NCI-H524 treated with DMSO at 0.1 percent for 48 hours (cell line): ENCODE results near the gene SLC4A7.
"Not testable (repeated sequence)": the region's sequence is repeated elsewhere in the genome, so short reads cannot be mapped to it uniquely, and the experiment has no call there.

ENCODE experiments used
- DNase-seq: peaks from one replicate; lab custom pipeline; 2025; lab: John Stamatoyannopoulos, UW

The SLC4A7 gene

DNA sequence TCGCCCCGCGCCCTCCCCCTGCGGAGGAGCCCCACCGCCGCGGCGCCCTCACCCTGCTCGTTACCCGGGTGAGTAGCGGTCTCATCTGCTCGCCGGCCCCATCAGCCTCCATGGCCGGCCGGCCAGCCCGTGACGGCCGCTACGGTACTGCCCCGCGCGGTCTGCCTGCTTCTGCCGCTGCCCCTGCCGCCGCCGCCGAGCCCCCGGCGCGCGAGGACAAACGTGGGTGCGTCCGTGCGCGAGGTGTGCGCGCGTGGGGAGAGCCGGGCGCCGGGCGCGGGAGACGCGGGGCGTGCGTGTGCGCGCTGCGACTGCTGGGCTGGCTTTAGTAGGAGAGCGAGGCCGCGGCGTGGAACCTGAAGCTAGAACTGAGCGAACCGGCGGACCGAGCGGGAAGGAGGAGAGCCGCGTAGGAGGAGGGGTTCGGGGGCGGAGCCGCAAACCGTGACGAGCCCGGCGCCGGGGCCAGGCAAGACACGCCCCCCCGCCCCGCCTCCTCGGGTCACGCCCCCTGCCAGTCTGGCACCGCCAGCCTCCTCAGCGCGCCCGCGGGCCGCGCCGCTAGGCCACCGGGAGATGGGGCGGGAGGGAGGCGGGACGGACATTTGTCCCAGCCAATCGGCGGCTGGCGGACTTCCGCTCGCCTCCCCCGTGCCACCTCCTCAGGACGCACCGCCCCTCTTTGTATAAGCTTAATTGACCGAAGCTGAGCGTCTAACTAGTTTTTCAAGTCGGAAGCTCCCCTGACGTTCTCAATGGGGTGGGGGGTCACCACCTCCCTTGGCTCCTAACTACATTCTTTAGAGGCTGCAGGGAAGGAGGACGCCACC is at the start of gene SLC4A7:
Gene SLC4A7, minus strand, starts transcription at position 370 of the 830 bp plus-strand sequence. Its CDS starts 258 bp downstream, at position 112.
- peak; percentile 57 for DNase-seq

DNA sequence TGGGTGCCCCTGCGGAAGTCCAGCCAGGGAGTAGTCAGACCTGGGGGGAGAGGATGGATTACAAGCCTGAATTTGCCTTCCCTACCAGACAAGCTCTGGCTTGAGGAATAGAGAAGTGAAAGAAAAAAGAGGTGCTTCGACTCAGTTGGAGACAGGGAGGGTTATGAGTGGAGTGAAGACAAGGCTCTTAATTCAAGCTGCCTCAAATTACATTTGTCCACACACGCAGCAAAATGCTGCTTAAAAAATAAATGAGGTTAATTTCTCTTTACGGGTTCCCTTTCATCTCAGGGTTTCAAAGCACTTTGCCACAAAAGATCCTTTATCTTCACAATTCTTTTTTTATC is 49.0 kb upstream of the SLC4A7 start:
- no peak for DNase-seq

GRCh38 chr3:27532426-27533260 is 48.5 kb upstream of the SLC4A7 start:
- DNase-seq: no peak

- not testable (repeated sequence) for DNase-seq
Observed at GRCh38 chr3:27531193-27531751, 47.1 kb upstream of the SLC4A7 start.

DNA sequence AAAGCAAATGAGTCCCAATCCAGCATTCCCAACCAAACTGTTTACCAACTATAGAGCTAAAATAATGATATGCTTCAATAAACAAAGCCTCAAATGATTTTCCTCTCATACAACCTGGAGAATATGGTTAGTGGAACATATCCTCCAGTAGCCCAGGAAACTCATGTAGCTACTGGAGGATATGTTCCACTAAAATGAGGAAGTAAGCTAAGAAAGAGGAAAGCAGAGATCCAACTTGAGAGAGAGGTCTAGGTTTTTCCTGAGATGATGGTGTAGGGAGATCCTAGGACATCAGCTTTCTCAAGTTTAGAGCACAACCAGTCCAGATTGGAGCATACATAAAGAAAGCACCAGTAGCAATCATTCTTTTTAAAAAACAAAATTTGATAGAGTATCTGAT is 44.6 kb upstream of the SLC4A7 start:
- DNase-seq: no peak

- no peak for DNase-seq
Observed at GRCh38 chr3:27526614-27527315, 42.6 kb upstream of the SLC4A7 start.

DNA sequence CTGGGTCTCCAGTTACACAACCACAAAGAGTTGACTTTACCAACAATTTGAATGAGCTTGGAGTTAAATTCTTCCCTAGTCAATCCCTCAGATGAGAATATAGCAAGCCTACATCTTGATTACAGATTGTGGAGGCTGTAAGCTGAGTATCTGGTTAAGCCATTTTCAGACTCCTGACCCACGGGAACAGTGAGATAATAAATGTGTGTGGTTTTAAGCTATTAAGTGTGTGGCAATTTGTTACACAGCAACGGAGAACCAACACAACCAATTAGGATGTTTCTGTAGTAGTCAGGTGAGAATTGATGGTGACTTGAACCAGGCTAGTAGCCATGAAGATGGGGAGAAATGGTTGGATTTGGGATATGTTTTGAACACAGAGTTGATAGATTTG is 37.7 kb upstream of the SLC4A7 start:
- no peak for DNase-seq

GRCh38 chr3:27521179-27521871 is 37.1 kb upstream of the SLC4A7 start:
- no peak for DNase-seq

- DNase-seq: no peak
Observed at GRCh38 chr3:27511724-27512422, 27.7 kb upstream of the SLC4A7 start.

GRCh38 chr3:27509376-27509775 is 25.2 kb upstream of the SLC4A7 start:
- DNase-seq: no peak

DNA sequence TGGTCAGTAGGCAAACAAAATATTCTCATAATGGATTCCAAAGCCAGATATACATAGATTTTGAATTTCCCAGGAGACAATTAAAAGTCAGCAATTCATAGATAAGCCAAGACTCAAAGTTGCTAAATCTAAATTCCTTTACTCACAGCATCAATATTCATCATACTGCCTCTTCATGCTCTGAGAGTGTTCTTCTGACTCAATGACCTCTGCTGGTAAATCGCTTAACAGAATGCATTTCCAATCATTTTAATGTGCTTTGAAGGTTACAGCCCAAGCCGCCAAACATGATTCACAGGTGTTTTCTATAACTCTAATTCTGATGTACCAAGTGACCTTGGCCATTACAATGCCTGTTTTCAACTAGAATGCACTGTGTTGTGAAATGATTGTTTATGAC is 24.2 kb upstream of the SLC4A7 start:
- DNase-seq: no peak

DNA sequence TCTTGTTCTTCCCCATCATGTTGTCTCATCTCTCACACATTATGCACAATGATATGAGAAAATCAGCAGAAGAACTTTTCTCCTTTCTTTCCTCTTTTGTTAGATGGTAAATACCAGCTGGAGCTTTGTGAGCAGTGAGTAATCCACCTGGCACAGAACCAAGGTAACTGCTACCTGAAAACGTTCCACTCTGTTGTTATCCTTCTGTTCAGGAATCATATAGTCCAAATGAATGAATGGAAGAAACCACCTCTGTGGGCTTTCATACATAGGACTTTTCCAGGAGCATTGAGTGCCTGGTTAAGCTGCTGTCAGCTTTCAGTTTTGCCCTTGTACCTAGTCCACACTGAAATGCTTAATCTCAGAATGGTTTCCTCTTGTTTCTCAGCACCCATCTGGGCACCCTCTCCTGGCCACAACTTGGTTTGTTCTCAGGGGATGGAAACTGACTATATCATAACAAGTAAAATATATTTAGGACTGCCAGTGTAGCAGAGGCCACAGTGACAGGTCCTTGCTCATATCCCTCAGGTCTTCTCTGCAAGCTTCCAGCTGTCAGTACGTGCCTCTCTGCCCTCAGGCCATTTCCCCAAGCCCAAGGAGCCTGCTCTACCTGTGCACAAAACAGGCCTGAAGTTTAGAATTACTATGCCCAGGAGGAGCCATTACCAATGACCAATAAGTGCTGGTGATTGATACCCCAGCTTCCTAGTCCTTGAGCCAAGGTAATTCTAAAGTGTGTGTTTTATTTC is 23.5 kb upstream of the SLC4A7 start:
- DNase-seq: no peak

DNA sequence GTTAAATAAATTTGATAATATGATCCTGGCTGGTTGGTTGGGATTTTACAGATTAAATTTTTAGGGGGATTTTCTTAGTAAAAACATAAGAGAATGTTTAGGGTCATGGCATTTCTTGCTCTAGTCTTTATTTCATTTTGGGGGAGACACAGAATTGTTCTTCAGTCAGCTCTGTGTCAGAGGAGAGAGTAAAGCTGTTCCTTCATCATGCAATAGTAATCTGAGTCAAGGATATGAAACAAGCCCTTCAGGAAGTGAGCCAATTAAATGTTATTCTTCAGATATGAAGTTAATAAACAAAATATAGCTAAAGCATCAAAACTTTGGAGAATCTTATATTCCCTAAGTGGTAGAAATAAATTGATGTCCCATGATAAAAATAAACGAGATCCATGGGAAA is 22.9 kb upstream of the SLC4A7 start:
- no peak for DNase-seq

- no peak for DNase-seq
Observed at GRCh38 chr3:27504749-27505148, 20.6 kb upstream of the SLC4A7 start.

GRCh38 chr3:27503526-27503925 is 19.3 kb upstream of the SLC4A7 start:
- DNase-seq: no peak

- no peak for DNase-seq
Observed at GRCh38 chr3:27501759-27502158, 17.6 kb upstream of the SLC4A7 start.

DNA sequence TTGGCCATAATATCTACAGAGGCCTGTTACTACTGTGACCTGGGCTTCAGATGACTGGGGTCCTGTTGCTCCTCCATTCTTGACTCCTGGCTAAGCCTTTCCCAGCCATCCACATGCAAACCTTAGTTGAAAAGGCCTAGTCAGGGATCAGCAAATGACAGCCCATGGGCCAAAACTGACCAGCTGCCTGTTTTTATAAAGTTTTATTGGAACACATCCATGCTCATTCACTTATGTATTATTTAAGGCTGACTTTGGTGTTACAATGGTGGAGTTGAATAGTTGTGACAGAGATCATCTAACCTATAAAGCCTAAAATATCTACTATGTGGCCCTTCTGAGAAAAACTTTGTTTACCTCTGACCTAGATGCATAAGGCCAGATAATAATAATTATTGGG is 16.8 kb upstream of the SLC4A7 start:
- no peak for DNase-seq

DNA sequence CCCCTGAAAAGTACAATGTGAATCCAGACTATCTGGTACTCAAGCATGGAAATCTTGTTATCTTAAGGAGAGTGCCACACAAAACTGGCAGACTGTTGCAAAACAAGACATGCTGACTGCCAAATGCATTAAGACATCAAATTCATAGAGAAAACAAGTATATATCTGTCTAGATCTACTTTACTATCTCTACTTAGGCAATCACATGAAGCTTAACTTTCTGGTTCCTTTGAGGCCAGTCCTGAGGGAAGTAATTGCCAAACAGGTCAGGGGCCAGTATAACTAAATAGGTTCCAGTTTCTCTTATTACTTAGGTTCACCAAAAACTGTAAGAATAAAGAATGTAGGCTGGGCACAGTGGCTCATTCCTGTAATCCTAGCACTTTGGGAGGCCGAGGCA is 15.9 kb upstream of the SLC4A7 start:
- DNase-seq: no peak

DNA sequence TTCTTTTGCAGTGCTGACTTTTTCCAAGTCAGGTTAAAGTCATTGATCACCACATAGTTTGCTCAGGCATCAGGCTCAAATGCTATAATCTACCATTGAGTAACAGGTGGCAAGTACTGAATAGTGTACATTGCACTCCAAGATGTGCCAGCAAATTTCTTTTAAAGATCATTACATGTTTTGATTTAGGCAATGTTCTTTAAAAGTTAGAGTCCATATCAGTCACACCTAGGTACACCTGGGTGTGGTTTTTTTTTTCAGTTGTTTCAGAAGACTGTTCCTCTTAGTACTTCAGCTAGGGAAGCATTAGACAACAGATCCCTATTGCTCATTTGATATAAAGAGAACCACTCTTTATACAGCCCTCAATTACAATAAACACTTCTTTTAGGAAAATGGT is 10.6 kb upstream of the SLC4A7 start:
- DNase-seq: no peak

DNA sequence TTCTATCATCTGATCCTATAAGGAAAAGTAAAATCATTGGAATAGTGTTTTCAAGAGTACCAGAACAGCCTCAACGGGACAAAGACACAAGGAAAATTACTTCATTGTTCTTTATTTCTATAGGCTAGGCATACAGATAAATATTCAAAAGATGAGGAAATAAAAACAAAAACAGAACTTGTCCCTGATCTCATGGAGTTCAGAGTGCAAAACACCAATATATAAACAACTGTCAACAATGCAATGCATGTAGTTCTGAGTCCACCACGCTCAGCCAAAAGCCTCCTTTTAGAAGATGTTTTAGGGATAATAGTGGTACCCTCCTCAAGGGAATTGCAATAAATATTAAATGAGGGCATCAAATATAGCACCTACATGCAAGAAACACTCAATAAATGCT is 4.6 kb upstream of the SLC4A7 start:
- no peak for DNase-seq
